GM13976 (cell line): ENCODE data around the gene UCN.

ENCODE experiments used
- DNase-seq: peaks from one replicate; pipeline ENCODE4 v3.0.0; 2012; ENCODE audit warnings: low spot score
- in situ Hi-C: fragments of 300-500 bp; cut with MboI; formaldehyde crosslinking; loops from one replicate; pipeline ENCODE4 v1.12.0; 2022; ENCODE audit warnings: low sequenced_read_pairs, mixed read lengths, inconsistent platforms; ENCODE audit not compliant: unreplicated experiment
- TF ChIP-seq, protein P1 (sequence below): IDR thresholded peaks from 2 replicates; pipeline ENCODE4 v1.5.1; 2012; ENCODE audit warnings: borderline replicate concordance, mild to moderate bottlenecking; ENCODE audit not compliant: insufficient read depth; ENCODE audit errors: extremely low read depth, missing control alignments, control extremely low read depth

The UCN gene

GRCh38 chr2:27288610-27289009 lies 19.6 kb downstream of the UCN start:
- TF ChIP-seq, protein P1, sequence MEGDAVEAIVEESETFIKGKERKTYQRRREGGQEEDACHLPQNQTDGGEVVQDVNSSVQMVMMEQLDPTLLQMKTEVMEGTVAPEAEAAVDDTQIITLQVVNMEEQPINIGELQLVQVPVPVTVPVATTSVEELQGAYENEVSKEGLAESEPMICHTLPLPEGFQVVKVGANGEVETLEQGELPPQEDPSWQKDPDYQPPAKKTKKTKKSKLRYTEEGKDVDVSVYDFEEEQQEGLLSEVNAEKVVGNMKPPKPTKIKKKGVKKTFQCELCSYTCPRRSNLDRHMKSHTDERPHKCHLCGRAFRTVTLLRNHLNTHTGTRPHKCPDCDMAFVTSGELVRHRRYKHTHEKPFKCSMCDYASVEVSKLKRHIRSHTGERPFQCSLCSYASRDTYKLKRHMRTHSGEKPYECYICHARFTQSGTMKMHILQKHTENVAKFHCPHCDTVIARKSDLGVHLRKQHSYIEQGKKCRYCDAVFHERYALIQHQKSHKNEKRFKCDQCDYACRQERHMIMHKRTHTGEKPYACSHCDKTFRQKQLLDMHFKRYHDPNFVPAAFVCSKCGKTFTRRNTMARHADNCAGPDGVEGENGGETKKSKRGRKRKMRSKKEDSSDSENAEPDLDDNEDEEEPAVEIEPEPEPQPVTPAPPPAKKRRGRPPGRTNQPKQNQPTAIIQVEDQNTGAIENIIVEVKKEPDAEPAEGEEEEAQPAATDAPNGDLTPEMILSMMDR = no peak
- no peak for DNase-seq
- in situ Hi-C loops = loop anchor here (10.0 to 25.0 kb wide), 2 partner anchors 184 to 326 kb away; partner anchors contain the start of gene MAPRE3

DNA sequence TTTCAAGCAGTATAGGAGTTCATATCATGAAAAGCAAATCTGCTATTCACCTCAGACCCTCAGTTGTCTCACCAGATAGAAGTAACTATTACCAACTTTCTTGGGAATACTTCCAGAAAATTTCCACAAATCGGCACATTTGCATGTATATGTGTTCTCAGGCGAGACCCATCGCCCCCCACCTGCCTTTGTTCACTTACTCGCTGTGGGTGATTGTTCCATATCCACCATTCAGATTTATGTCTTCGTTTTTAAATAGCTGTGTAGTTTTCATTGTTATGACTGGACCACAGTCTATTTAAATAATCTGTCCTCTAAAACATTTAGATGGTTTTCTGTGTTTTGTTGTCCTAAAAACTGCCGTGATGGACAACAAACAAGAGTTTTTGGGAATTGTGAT lies 22.8 kb downstream of the UCN start:
- DNase-seq = no peak
- TF ChIP-seq, protein P1 = no peak
- in situ Hi-C loops = loop anchor here (10.0 to 25.0 kb wide), 2 partner anchors 181 to 323 kb away; partner anchors contain the start of gene MAPRE3

DNA sequence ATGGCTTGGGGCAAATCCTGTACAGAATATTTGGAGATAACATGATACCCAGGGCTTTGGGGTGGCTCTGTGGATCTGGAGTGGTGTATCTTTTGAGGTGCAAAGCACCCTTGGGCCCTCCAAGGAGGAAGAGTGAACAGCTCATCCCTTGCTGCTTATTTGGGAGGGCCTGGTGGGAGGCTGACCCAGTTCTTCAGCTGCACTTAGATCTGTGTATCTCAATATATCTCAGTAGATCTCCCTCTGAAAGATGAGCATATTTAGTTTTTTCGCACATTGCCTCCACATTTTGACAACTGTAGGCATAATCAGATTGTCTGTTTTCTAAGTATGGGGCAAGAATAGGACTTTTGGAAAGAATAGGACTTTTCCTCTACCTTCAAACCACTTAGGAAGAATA lies 23.2 kb downstream of the UCN start:
- DNase-seq = no peak
- in situ Hi-C loops = loop anchor here (10.0 to 25.0 kb wide), 2 partner anchors 180 to 323 kb away; partner anchors contain the start of gene MAPRE3
- TF ChIP-seq, protein P1 = no peak

DNA sequence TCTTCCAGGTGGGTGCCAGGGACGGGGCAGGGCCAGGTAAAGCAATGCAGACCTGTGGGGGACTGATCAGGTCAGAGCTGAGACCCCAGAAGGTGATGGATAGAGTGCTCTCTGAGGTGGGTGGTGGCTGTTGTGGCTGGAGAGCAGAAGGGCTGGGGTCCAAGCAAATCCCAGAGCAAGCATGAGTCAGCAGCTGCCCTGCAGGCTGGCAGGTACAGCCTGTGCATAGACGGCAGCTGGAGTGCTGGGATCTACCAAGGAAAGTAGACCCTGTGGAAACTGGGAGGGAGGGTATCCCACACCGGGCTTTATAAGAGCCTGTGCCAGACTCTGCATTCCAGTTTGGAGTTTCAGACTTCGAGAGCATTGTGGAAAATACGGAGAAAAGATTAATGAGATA lies 25.4 kb downstream of the UCN start:
- in situ Hi-C loops = loop anchor here (10.0 to 25.0 kb wide), 2 partner anchors 178 to 321 kb away; partner anchors contain the start of gene MAPRE3
- TF ChIP-seq, protein P1 = no peak
- DNase-seq = no peak

DNA sequence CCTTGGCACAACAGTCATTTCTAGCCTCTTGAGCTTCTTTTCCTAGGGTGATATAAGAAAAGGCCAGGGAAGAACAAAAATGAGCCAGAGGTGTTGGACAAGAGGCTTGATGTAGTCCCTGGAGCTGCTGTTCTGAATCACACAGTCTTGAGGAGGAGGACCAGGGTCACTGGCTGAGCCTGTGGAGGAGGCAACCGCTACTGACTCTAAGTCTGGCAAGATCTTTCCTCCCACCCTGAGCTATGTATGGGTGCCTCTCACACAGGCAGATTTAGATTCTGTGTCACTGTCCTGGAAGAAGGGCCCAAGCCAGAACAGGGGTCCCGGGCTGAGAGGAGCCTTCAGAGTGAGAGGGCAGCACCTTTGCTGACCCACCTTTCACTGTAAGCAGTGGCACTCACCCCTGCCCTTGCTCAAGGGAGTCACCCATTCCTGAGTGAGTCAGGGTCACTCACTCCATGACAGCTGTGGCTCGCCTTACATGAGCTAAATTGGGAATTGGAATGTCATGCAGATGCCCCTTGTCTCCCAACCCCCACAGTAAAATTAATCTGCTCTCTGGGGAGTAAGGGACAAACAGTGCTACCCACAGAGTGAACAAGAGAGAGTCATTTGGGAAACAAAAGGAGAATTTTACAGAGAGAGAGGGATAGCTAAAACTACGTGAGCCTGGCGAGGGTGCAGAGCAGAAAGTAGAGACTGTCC lies 26.2 kb downstream of the UCN start, which contains the start of gene TRIM54:
TRIM54 (plus strand) TSS at position 575 of the 705 bp plus-strand sequence. CDS start 303 bp downstream, outside the sequence.
- in situ Hi-C loops = loop anchor here (10.0 to 25.0 kb wide), 2 partner anchors 177 to 320 kb away; partner anchors contain the start of gene MAPRE3
- TF ChIP-seq, protein P1 = no peak
- DNase-seq = no peak

DNA sequence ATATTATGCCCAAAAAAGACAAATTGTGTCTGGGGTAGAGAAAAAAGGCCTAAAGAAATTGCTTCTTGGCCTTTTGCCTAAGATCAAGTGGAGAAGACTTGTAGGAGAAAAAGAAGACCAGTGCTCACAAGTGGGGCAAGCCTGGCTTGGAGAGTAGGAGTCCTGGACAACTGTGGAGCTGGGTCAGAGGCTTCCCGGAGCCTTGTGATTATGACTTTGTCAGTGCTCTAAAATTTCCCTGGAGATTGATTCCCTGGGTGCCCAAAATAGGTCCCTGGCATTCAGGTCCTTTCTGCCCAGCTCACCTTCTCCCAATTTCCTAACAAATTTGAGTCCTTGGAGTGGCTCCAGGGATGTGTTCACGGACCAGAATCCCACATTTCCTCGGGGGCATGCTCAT lies 26.8 kb downstream of the UCN start:
- in situ Hi-C loops = loop anchor here (10.0 to 25.0 kb wide), 2 partner anchors 177 to 319 kb away; partner anchors contain the start of gene MAPRE3
- DNase-seq = no peak

More for the DNA sequence above, 26.8 kb downstream of the UCN start:
- TF ChIP-seq, protein P1 = no peak
